ENCODE results near the gene TMEM59. TPM values are rescaled to one million over a fixed set of nuclear protein-coding genes. Genes with fewer than 3 reads are reported as not detected.

Gene TMEM59
- total RNA-seq, 2 experiments from 2014 or later = 74.5 to 94.5 TPM

DNA sequence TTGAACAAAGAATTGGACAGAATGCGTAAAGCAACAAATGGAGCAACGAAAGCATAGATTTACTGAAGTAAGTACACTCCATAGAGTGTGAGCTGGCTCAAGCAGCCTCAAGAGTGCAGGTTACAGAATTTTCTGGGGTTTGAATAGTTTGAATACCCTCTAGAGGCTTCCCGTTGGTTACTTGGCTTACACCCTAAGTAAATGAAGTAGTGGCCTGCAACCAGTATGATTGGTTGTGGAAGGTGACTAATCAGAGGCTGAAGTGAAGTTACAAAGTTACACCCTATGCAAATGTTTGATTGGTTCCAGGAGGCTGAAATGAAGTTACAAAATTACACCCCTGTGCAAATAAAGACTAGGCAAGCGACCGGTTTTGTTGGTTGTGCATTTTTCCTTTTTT is 11.3 kb upstream of the TMEM59 start:
- intact Hi-C loops (cut with micrococcal nuclease; ENCODE audit: unreplicated experiment) = loop anchor here (10.0 kb wide), 1 partner anchor 199 kb away; no protein-coding TSS in a partner anchor
- no peaks in the 10 kb centered on the region for H3K9me2 ChIP-seq (ENCODE audit: insufficient read depth, low read length)
- no peaks in the 10 kb centered on the region for H4K20me1 ChIP-seq (ENCODE audit: insufficient read depth, low read length)
- H3K4me1 ChIP-seq (ENCODE audit: insufficient read depth, low read length, poor library complexity, severe bottlenecking) = no peaks in the 10 kb centered on the region
- no peak overlapping the region for H3K4me3 ChIP-seq (ENCODE audit: low read depth, low read length, poor library complexity, severe bottlenecking)
- ChIA-PET CTCF (ENCODE audit: unreplicated experiment) (no interaction called here), POLR2A (interaction anchor here (0.7 kb wide), 1 partner anchor 679 kb away, joined by 6 read pairs; no protein-coding TSS in a partner anchor)
- no peak for TF ChIP-seq EZH2phosphoT487 (IDR thresholded peaks at IDR 0.05; ENCODE audit: borderline replicate concordance, low read depth, low read length)
- TF ChIP-seq, protein P1, sequence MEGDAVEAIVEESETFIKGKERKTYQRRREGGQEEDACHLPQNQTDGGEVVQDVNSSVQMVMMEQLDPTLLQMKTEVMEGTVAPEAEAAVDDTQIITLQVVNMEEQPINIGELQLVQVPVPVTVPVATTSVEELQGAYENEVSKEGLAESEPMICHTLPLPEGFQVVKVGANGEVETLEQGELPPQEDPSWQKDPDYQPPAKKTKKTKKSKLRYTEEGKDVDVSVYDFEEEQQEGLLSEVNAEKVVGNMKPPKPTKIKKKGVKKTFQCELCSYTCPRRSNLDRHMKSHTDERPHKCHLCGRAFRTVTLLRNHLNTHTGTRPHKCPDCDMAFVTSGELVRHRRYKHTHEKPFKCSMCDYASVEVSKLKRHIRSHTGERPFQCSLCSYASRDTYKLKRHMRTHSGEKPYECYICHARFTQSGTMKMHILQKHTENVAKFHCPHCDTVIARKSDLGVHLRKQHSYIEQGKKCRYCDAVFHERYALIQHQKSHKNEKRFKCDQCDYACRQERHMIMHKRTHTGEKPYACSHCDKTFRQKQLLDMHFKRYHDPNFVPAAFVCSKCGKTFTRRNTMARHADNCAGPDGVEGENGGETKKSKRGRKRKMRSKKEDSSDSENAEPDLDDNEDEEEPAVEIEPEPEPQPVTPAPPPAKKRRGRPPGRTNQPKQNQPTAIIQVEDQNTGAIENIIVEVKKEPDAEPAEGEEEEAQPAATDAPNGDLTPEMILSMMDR (conservative IDR thresholded peaks at IDR 0.05; ENCODE audit: low read length) = no peak
- DNase-seq (ENCODE audit: low spot score) = no peak
- H3K27ac ChIP-seq (ENCODE audit: low read depth, low read length, poor library complexity, severe bottlenecking) = no peak overlapping the region
- H3K4me2 ChIP-seq (ENCODE audit: low read length) = no peak overlapping the region
- H3K79me2 ChIP-seq (ENCODE audit: insufficient read depth, low read depth, low read length) = no peaks in the 10 kb centered on the region
- H2AFZ ChIP-seq (ENCODE audit: low read length) = no peak overlapping the region
- BruUV-seq (replicated peaks) = no TSS peak
- H3K9me3 ChIP-seq (ENCODE audit: low read length) = no peaks in the 10 kb centered on the region
- H3K36me3 ChIP-seq (ENCODE audit: insufficient read depth, low read length) = no peaks in the 10 kb centered on the region

DNA sequence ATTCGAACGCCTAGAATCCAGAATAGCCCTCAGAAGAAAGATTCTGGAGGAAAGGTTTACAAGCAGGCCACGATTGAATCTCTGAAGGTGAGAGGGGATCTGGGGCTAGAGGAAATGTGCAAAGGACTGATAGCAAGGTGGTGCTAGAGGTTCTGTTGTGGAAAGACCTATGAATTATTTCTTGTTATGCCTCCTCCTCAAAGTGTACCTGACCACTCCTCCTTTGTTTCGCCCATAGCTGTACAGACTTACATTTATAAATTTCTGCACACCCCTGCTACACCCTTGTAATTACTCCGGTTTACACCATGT is 1.4 kb upstream of the TMEM59 start:
- Histone ChIP-seq H2AFZ (ENCODE audit: low read length) (peak overlapping the region; percentile 82; the same call in 1 of the 2 replicates), H4K20me1 (ENCODE audit: insufficient read depth, low read length) (peaks cover 4% of the 10 kb centered on the region; the same call in 1 of the 2 replicates), H3K27ac (ENCODE audit: low read depth, low read length, poor library complexity, severe bottlenecking) (peak overlapping the region; percentile 72), H3K79me2 (ENCODE audit: insufficient read depth, low read depth, low read length) (peaks cover 33% of the 10 kb centered on the region), H3K4me2 (ENCODE audit: low read length) (peak overlapping the region; percentile 99), H3K9me3 (ENCODE audit: low read length) (no peaks in the 10 kb centered on the region), H3K36me3 (ENCODE audit: insufficient read depth, low read length) (peaks cover 3% of the 10 kb centered on the region; the same call in 1 of the 2 replicates), H3K4me3 (ENCODE audit: low read depth, low read length, poor library complexity, severe bottlenecking) (peak overlapping the region; percentile 74), H3K4me1 (ENCODE audit: insufficient read depth, low read length, poor library complexity, severe bottlenecking) (peaks cover 22% of the 10 kb centered on the region), H3K9me2 (ENCODE audit: insufficient read depth, low read length) (no peaks in the 10 kb centered on the region)
- ChIA-PET CTCF (ENCODE audit: unreplicated experiment) (no interaction called here), POLR2A (interaction anchor here (1.0 kb wide), 1 partner anchor 22 kb away, joined by 5 read pairs; no protein-coding TSS in a partner anchor)
- DNase-seq (ENCODE audit: low spot score) = peak; percentile 41
- no TSS peak for BruUV-seq (replicated peaks)
- TF ChIP-seq, protein P1 (conservative IDR thresholded peaks at IDR 0.05; ENCODE audit: low read length) = peak; percentile 39; the same call in 1 of the 2 replicates
- TF ChIP-seq EZH2phosphoT487 (IDR thresholded peaks at IDR 0.05; ENCODE audit: borderline replicate concordance, low read depth, low read length) = no peak
- intact Hi-C loops (cut with micrococcal nuclease; ENCODE audit: unreplicated experiment) = loop anchor here (5.0 kb wide), 2 partner anchors 148 to 708 kb away; partner anchors contain the start of genes CYB5RL, MRPL37 and PARS2

DNA sequence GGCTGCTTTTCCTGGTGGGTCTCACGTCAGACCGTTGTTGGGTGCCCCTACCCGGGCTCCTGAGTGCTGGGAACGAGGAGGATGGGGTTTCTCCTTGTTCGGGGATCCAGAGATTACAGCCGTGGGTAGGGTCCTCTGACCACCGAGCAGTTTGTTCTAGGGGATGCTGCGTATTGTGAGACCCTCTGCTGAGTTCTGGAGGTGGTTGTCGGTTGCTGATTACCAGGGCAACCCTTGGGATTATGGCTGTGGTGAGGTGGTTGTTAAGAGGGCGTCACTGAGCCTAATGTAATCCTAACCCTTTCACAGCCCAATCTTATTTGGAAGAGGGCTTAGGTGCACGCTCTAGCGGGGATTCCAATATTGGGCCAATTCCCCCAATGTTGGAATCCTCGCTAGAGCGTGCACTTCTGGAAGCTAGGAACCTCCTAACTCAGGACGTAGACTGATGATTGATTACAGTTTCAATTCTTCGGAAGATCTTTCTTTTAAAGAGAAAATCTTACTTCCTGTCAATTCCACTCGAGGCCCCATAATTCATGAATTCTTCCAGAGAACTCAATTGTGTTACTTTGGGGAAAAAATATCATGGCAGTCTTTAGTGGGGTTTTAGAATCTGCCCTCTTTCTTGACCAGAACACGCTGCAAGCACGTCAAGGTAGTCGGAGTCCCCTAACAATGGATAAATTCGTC is 887 bp upstream of the TMEM59 start:
- TF ChIP-seq, protein P1 (conservative IDR thresholded peaks at IDR 0.05; ENCODE audit: low read length) = no peak
- TF ChIP-seq EZH2phosphoT487 (IDR thresholded peaks at IDR 0.05; ENCODE audit: borderline replicate concordance, low read depth, low read length) = no peak
- peak overlapping the region; percentile 72 for H3K27ac ChIP-seq (ENCODE audit: low read depth, low read length, poor library complexity, severe bottlenecking)
- ChIA-PET POLR2A (interaction anchor here (1.1 to 2.8 kb wide), 3 partner anchors 8 to 109 kb away, joined by 3 to 9 read pairs (median 5); partner anchors contain the start of genes IFT25 and LRRC42), CTCF (ENCODE audit: unreplicated experiment) (no interaction called here)
- DNase-seq (ENCODE audit: low spot score) = no peak
- H3K4me3 ChIP-seq (ENCODE audit: low read depth, low read length, poor library complexity, severe bottlenecking) = peak overlapping the region; percentile 74
- H3K4me1 ChIP-seq (ENCODE audit: insufficient read depth, low read length, poor library complexity, severe bottlenecking) = peaks cover 23% of the 10 kb centered on the region
- BruUV-seq (replicated peaks) = TSS peak; percentile 76
- H2AFZ ChIP-seq (ENCODE audit: low read length) = peak overlapping the region; percentile 82
- H3K9me3 ChIP-seq (ENCODE audit: low read length) = no peaks in the 10 kb centered on the region
- peak overlapping the region; percentile 99 for H3K4me2 ChIP-seq (ENCODE audit: low read length)
- no peaks in the 10 kb centered on the region for H3K9me2 ChIP-seq (ENCODE audit: insufficient read depth, low read length)
- peaks cover 38% of the 10 kb centered on the region for H3K79me2 ChIP-seq (ENCODE audit: insufficient read depth, low read depth, low read length)
- peaks cover 8% of the 10 kb centered on the region; the same call in 1 of the 2 replicates for H4K20me1 ChIP-seq (ENCODE audit: insufficient read depth, low read length)
- H3K36me3 ChIP-seq (ENCODE audit: insufficient read depth, low read length) = peaks cover 3% of the 10 kb centered on the region; the same call in 1 of the 2 replicates
- intact Hi-C loops (cut with micrococcal nuclease; ENCODE audit: unreplicated experiment) = loop anchor here (1.0 to 5.0 kb wide), 3 partner anchors 148 to 708 kb away; partner anchors contain the start of genes CYB5RL, MRPL37, NDC1 and PARS2
